GM10248 (cell line): Measurements from ENCODE around the gene ZNF579.

ENCODE experiments used
- CTCF ChIA-PET: fragments of 300-600 bp; sonication (Branson Sonifier 250); formaldehyde crosslinking; extraction: SDS; loops from one replicate; lab custom pipeline; 2021; ENCODE audit warnings: antibody characterized with exemption; lab: Yijun Ruan, JAX
- POLR2A ChIA-PET: fragments of 350-650 bp; sonication (Branson Sonifier 250); formaldehyde crosslinking; extraction: SDS; loops from one replicate; lab custom pipeline; 2020; ENCODE audit warnings: antibody characterized with exemption; lab: Yijun Ruan, JAX
- DNase-seq: peaks from one replicate; pipeline ENCODE4 v3.0.0; 2012; ENCODE audit errors: extremely low spot score
- TF ChIP-seq, protein P1 (sequence below): IDR thresholded peaks from 2 replicates; pipeline ENCODE4 v1.5.1; 2012; ENCODE audit warnings: mild to moderate bottlenecking, low read depth; ENCODE audit errors: extremely low read depth, missing control alignments, control extremely low read depth

Gene ZNF579

DNA sequence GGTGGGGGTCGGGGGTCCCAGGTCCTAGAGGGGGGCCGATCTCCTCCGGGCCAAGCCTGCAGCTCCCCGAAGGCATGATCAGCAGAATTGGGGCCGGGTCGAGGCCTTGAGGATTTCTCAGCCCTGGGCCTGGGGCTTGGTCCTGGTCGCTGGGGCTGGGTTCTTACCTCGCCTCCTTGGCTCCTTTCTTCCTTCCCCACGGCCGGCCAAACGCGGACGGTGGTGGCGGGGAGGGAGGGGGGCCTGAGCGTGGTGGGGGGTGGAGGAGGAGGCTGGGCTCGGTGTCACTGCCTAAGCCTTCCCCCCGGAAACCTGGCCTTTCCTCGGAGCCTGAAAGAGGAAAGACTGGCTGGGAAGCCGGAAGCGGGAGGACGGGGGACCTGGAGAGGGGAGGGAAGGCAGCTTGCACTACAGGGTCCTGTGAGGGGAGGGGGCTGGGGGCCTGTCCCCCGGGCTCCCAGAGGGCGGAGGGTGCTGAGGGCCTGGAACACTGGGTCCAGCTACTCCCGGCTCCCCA, at the start of gene ZNF579:
TSS of gene ZNF579 (minus strand) at position 221 of the 517 bp plus-strand sequence. CDS start 1,209 bp downstream, outside the sequence.
- POLR2A ChIA-PET: no interaction called here
- TF ChIP-seq, protein P1, sequence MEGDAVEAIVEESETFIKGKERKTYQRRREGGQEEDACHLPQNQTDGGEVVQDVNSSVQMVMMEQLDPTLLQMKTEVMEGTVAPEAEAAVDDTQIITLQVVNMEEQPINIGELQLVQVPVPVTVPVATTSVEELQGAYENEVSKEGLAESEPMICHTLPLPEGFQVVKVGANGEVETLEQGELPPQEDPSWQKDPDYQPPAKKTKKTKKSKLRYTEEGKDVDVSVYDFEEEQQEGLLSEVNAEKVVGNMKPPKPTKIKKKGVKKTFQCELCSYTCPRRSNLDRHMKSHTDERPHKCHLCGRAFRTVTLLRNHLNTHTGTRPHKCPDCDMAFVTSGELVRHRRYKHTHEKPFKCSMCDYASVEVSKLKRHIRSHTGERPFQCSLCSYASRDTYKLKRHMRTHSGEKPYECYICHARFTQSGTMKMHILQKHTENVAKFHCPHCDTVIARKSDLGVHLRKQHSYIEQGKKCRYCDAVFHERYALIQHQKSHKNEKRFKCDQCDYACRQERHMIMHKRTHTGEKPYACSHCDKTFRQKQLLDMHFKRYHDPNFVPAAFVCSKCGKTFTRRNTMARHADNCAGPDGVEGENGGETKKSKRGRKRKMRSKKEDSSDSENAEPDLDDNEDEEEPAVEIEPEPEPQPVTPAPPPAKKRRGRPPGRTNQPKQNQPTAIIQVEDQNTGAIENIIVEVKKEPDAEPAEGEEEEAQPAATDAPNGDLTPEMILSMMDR: no peak
- CTCF ChIA-PET: interaction anchor here (0.6 to 1.7 kb wide), 3 partner anchors 26 to 77 kb away, joined by 3 to 8 read pairs (median 6); partner anchors contain the start of gene ZNF865
- peak; percentile 85 for DNase-seq

DNA sequence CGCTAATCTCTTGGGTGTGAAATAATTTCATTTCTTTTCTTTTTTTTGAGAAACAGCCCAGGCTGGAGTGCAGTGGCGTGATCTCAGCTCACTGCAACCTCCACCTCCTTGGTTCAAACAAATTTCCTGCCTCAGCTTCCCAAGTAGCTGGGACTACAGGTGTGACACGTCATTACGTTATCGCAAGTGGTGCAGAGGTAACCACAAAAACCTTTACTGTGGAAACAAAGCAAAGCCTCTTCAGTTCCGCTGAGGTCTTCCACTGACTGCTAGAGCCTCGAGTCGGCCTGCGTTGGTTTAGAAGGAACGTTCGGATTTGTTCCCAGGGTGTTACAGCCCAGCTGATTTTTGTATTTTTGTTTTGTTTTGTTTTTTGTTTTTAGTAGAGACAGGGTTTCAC, 45.7 kb upstream of the ZNF579 start:
- ChIA-PET CTCF (interaction anchor here (0.8 to 4.6 kb wide), 11 partner anchors 9 to 159 kb away, joined by 3 to 26 read pairs (median 3); partner anchors contain the start of gene ZNF865), POLR2A (no interaction called here)
- TF ChIP-seq, protein P1: no peak
- DNase-seq: no peak

- ChIA-PET CTCF (interaction anchor here (0.9 to 4.6 kb wide), 9 partner anchors 8 to 121 kb away, joined by 3 to 26 read pairs (median 5); partner anchors contain the start of gene ZNF865), POLR2A (interaction anchor here (0.5 to 1.0 kb wide), 4 partner anchors 8 to 1754 kb away, joined by 4 to 10 read pairs (median 6); partner anchors contain the start of gene U2AF2)
- TF ChIP-seq, protein P1: no peak
- DNase-seq: no peak
These were observed 44.3 kb upstream of the ZNF579 start for GRCh38 chr19:55625004-55625326.

DNA sequence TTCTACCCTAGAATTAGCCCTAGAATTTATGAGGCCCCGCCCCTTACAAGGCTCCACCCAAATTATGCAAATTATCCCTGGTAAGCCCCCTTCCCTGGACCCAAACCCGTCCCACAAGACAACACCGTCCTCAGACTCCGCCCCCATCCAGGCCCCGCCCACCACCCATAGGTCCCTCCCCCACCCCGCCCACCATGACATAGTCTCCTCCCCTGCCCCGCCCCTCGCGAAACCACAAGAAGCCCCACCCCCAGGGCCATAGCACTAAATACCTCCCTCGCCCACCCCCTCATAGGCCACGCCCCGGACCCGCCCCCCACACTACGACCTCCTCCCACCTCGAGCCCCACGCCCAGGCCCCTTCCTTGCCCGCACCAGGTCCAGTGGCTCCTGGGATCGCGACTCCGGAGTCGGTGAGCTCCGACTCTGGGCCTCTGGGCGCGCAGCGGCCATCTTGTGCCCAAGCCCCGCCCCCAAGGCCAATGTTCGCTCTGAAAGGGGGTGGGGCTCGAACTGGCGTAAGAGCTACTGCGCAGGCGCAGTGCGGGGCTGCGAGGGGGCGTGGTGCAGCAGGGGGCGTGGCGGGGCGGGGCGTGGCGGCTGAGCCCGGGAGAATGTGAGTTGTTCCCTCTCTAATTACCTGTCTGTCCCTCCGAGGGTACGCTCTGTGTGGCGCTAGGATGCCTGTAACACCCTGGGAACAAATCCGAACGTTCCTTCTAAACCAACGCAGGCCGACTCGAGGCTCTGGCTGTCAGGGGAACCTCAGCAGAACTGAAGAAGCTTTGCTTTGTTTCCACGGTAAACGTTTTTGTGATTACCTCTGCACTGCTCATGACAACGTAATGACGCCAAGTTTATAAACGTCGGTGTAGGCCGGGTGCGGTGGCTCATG, 43.7 kb upstream of the ZNF579 start, which contains the start of gene ZNF784:
TSS of gene ZNF784 (minus strand) at position 458 of the 895 bp plus-strand sequence. CDS start at position 453, 5 bp downstream.
- TF ChIP-seq, protein P1: no peak
- peak; percentile 94 for DNase-seq
- POLR2A ChIA-PET: interaction anchor here (0.5 to 1.0 kb wide), 8 partner anchors 8 to 1753 kb away, joined by 3 to 10 read pairs (median 4); partner anchors contain the start of gene U2AF2
- CTCF ChIA-PET: interaction anchor here (0.9 to 4.6 kb wide), 10 partner anchors 8 to 120 kb away, joined by 3 to 26 read pairs (median 4); partner anchors contain the start of gene ZNF865

GRCh38 chr19:55623561-55623960, 42.9 kb upstream of the ZNF579 start:
- ChIA-PET POLR2A (no interaction called here), CTCF (interaction anchor here (1.2 to 4.6 kb wide), 6 partner anchors 9 to 107 kb away, joined by 3 to 26 read pairs (median 12); partner anchors contain the start of gene ZNF865)
- TF ChIP-seq, protein P1: no peak
- DNase-seq: no peak

- ChIA-PET CTCF (interaction anchor here (0.7 to 4.6 kb wide), 7 partner anchors 10 to 119 kb away, joined by 3 to 26 read pairs (median 8); partner anchors contain the start of gene ZNF865), POLR2A (no interaction called here)
- TF ChIP-seq, protein P1: no peak
- no peak for DNase-seq
These were observed 42.5 kb upstream of the ZNF579 start for GRCh38 chr19:55623130-55623529.
